ENCODE data around the gene WDR70.

- TF ChIP-seq POLR2AphosphoS5 (IDR thresholded peaks at IDR 0.05; ENCODE audit: low read depth, low read length) (no peak), POLR2A (IDR thresholded peaks at IDR 0.05; ENCODE audit: low read depth, low read length) (no peak), PAX5 (IDR thresholded peaks at IDR 0.05; ENCODE audit: insufficient read depth, low read length, severe bottlenecking) (no peak), TAF1 (IDR thresholded peaks at IDR 0.05; ENCODE audit: low read depth, low read length) (no peak), POU2F2 (IDR thresholded peaks at IDR 0.05; ENCODE audit: low read depth, low read length) (no peak), SPI1 (IDR thresholded peaks at IDR 0.05; ENCODE audit: low read depth, low read length) (no peak)
These were observed 325.3 kb downstream of the WDR70 start for GRCh38 chr5:37704406-37704805.

All from GM12891 (cell line).